WTC11 (cell line): Measurements from ENCODE around the gene ENPP7. TPM values are rescaled to one million over a fixed set of nuclear protein-coding genes. Genes with fewer than 3 reads are reported as not detected.
A peak's percentile ranks its signal among the peaks of the same experiment; 100 is the strongest.

ENCODE experiments used
- ATAC-seq: fragments of 200-7000 bp; cut with Tn5 transposase; 2 replicates; pipeline ENCODE4 v1.10.0; 2021; ENCODE audit warnings: mild to moderate bottlenecking, moderate library complexity
- CTCF ChIA-PET: fragments of 300-600 bp; sonication (Branson Sonifier 250); formaldehyde crosslinking; loops from one replicate; lab custom pipeline; 2021; ENCODE audit warnings: antibody characterized with exemption; lab: Charles Lee
- POLR2A ChIA-PET: fragments of 350-600 bp; sonication (Branson Sonifier 250); formaldehyde crosslinking; loops from one replicate; lab custom pipeline; 2021; ENCODE audit warnings: antibody characterized with exemption; lab: Charles Lee
- DNase-seq: peaks from one replicate; pipeline ENCODE4 v3.0.0; 2021; ENCODE audit warnings: low spot score
- H3K27ac Mint-ChIP-seq: 2 replicates; pipeline ENCODE4 v1.8.0; 2021; ENCODE audit warnings: mixed read lengths
- H3K27me3 Mint-ChIP-seq: 2 replicates; pipeline ENCODE4 v1.8.0; 2021; ENCODE audit warnings: low read depth, mild to moderate bottlenecking, moderate library complexity, mixed read lengths
- H3K36me3 Mint-ChIP-seq: 2 replicates; pipeline ENCODE4 v1.8.0; 2021; ENCODE audit warnings: mixed read lengths
- H3K4me1 Mint-ChIP-seq: 2 replicates; pipeline ENCODE4 v1.8.0; 2022; ENCODE audit warnings: mixed read lengths
- H3K4me3 Mint-ChIP-seq: 2 replicates; pipeline ENCODE4 v1.8.0; 2021; ENCODE audit warnings: mild to moderate bottlenecking, moderate library complexity, mixed read lengths
- H3K9me3 Mint-ChIP-seq: 2 replicates; pipeline ENCODE4 v1.8.0; 2021; ENCODE audit warnings: mixed read lengths
- CTCF ChIP-seq: fragments of 200-600 bp; IDR thresholded peaks from 2 replicates; pipeline ENCODE4 v1.8.0; 2022; ENCODE audit warnings: antibody characterized with exemption
- E2F5 ChIP-seq: sonication (generic); formaldehyde crosslinking; IDR thresholded peaks from 2 replicates; pipeline ENCODE4 v1.8.1; 2022; ENCODE audit warnings: mild to moderate bottlenecking, moderate library complexity, missing genetic modification reagents
- EMX1 ChIP-seq: fragments of 250-450 bp; sonication (Bioruptor Pico); IDR thresholded peaks from 2 replicates; pipeline ENCODE4 v1.8.0; 2021; ENCODE audit warnings: mild to moderate bottlenecking
- ETV6 ChIP-seq: sonication (generic); formaldehyde crosslinking; IDR thresholded peaks from 2 replicates; pipeline ENCODE4 v1.8.1; 2022; ENCODE audit warnings: mild to moderate bottlenecking, missing genetic modification reagents
- FOXP1 ChIP-seq: sonication (generic); formaldehyde crosslinking; IDR thresholded peaks from 2 replicates; pipeline ENCODE4 v1.8.0; 2022; ENCODE audit warnings: missing genetic modification reagents, mild to moderate bottlenecking, moderate library complexity, borderline replicate concordance
- IRF2 ChIP-seq: sonication (generic); formaldehyde crosslinking; IDR thresholded peaks from 2 replicates; pipeline ENCODE4 v1.8.0; 2022; ENCODE audit warnings: low read depth, missing genetic modification reagents, borderline replicate concordance
- MLX ChIP-seq: sonication (generic); formaldehyde crosslinking; IDR thresholded peaks from 2 replicates; pipeline ENCODE4 v1.8.1; 2023; ENCODE audit warnings: mild to moderate bottlenecking, missing genetic modification reagents, moderate library complexity
- USF1 ChIP-seq: sonication (generic); formaldehyde crosslinking; IDR thresholded peaks from 2 replicates; pipeline ENCODE4 v1.8.0; 2022; ENCODE audit warnings: mild to moderate bottlenecking, missing genetic modification reagents
- USF2 ChIP-seq: sonication (generic); formaldehyde crosslinking; IDR thresholded peaks from 2 replicates; pipeline ENCODE4 v1.8.1; 2023; ENCODE audit warnings: mild to moderate bottlenecking, missing genetic modification reagents, moderate library complexity
- ZBTB43 ChIP-seq: sonication (generic); formaldehyde crosslinking; IDR thresholded peaks from 2 replicates; pipeline ENCODE4 v1.8.1; 2023; ENCODE audit warnings: mild to moderate bottlenecking, missing genetic modification reagents
- ZMAT4 ChIP-seq: fragments of 250-450 bp; sonication (Bioruptor Pico); IDR thresholded peaks from 2 replicates; pipeline ENCODE4 v1.9.0; 2021; ENCODE audit warnings: mild to moderate bottlenecking
- ZNF416 ChIP-seq: fragments of 250-450 bp; sonication (Bioruptor Pico); IDR thresholded peaks from 2 replicates; pipeline ENCODE4 v1.9.0; 2021; ENCODE audit warnings: mild to moderate bottlenecking, inconsistent platforms
- ZNF512 ChIP-seq: sonication (generic); formaldehyde crosslinking; IDR thresholded peaks from 2 replicates; pipeline ENCODE4 v1.8.1; 2022; ENCODE audit warnings: missing genetic modification reagents, borderline replicate concordance
- total RNA-seq: library from RNA; stranded (reverse); gene quantifications from 3 replicates; pipeline ENCODE4 v1.2.3, GENCODE V29; 2021

The ENPP7 gene
- total RNA-seq, 1 experiment from 2014 or later: not detected

GRCh38 chr17:79690466-79690865 lies 40.3 kb upstream of the ENPP7 start:
- Mint-ChIP-seq H3K27me3 (no peaks in the 10 kb centered on the region; the same call in 1 of the 2 replicates), H3K4me3 (no peak overlapping the region), H3K4me1 (peaks cover 19% of the 10 kb centered on the region), H3K27ac (peak overlapping the region; percentile 41; the same call in 1 of the 2 replicates), H3K9me3 (no peaks in the 10 kb centered on the region), H3K36me3 (no peaks in the 10 kb centered on the region)
- POLR2A ChIA-PET: no interaction called here
- DNase-seq (no peak), ATAC-seq (no peak)
- no peak for TF ChIP-seq IRF2 (CRISPR knock-in tag)
- no peak for TF ChIP-seq EMX1 (CRISPR knock-in tag)
- no peak for TF ChIP-seq ZNF416 (CRISPR knock-in tag)
- TF ChIP-seq CTCF: no peak
- TF ChIP-seq USF2 (CRISPR knock-in tag): no peak
- TF ChIP-seq E2F5 (CRISPR knock-in tag): no peak
- TF ChIP-seq ETV6 (CRISPR knock-in tag): no peak
- no peak for TF ChIP-seq ZMAT4 (CRISPR knock-in tag)
- TF ChIP-seq MLX (CRISPR knock-in tag): no peak
- no peak for TF ChIP-seq ZBTB43 (CRISPR knock-in tag)
- CTCF ChIA-PET: interaction anchor here (0.7 kb wide), 1 partner anchor 32 kb away, joined by 3 read pairs; no protein-coding TSS in a partner anchor

GRCh38 chr17:79690988-79691836 lies 39.5 kb upstream of the ENPP7 start:
- no peaks in the 10 kb centered on the region for H3K36me3 Mint-ChIP-seq
- no peak for ATAC-seq
- H3K27ac Mint-ChIP-seq: no peak overlapping the region
- POLR2A ChIA-PET: no interaction called here
- no peaks in the 10 kb centered on the region for H3K9me3 Mint-ChIP-seq
- H3K4me3 Mint-ChIP-seq: no peak overlapping the region
- no peaks in the 10 kb centered on the region; the same call in 1 of the 2 replicates for H3K27me3 Mint-ChIP-seq
- peaks cover 25% of the 10 kb centered on the region for H3K4me1 Mint-ChIP-seq
- TF ChIP-seq USF1: 0 out of 2 replicates have a peak, but pooled peaks have one; percentile 14
- TF ChIP-seq ZNF512 (CRISPR knock-in tag): no peak
- TF ChIP-seq USF2 (CRISPR knock-in tag): peak; percentile 40; the same call in 1 of the 2 replicates
- TF ChIP-seq FOXP1 (CRISPR knock-in tag): peak; percentile 6; the same call in 1 of the 2 replicates
- TF ChIP-seq, all 79 proteins: peak for 3
- no peak for DNase-seq
- CTCF ChIA-PET: interaction anchor here (0.7 to 1.7 kb wide), 9 partner anchors 11 to 290 kb away, joined by 3 to 12 read pairs (median 5); no protein-coding TSS in a partner anchor
